Activated T-helper 17 cell treated with anti-CD3 and anti-CD28 coated beads, Interleukin-2, amount 50 U/mL, for 72 hours (primary cell): ENCODE data around the gene CDK9. TPM values are rescaled to one million over a fixed set of nuclear protein-coding genes. Genes with fewer than 3 reads are reported as not detected.

ENCODE experiments used
- ATAC-seq: fragments of 150-1000 bp; cut with Tn5 transposase; replicated peaks from 2 replicates; pipeline ENCODE4 v1.10.0; 2021; ENCODE audit warnings: mild to moderate bottlenecking, moderate library complexity
- H3K27ac Mint-ChIP-seq: one replicate; pipeline ENCODE4 v1.8.0; 2022; ENCODE audit warnings: mixed read lengths
- H3K27me3 Mint-ChIP-seq: one replicate; pipeline ENCODE4 v1.8.0; 2022; ENCODE audit warnings: mixed read lengths
- H3K36me3 Mint-ChIP-seq: one replicate; pipeline ENCODE4 v1.8.0; 2022; ENCODE audit warnings: low read depth, mild to moderate bottlenecking, mixed read lengths
- H3K4me1 Mint-ChIP-seq: one replicate; pipeline ENCODE4 v1.8.0; 2022; ENCODE audit warnings: mixed read lengths
- H3K4me3 Mint-ChIP-seq: one replicate; pipeline ENCODE4 v1.8.0; 2022; ENCODE audit warnings: mild to moderate bottlenecking, mixed read lengths
- H3K9me3 Mint-ChIP-seq: one replicate; pipeline ENCODE4 v1.8.0; 2022; ENCODE audit warnings: mixed read lengths
- total RNA-seq, 2 donors: library from RNA; stranded (reverse); gene quantifications; one replicate each; pipeline ENCODE4 v1.2.3, GENCODE V29; 2022

The CDK9 gene
- total RNA-seq, 2 donors from 2014 or later, result 82.8 to 94.2 TPM

DNA sequence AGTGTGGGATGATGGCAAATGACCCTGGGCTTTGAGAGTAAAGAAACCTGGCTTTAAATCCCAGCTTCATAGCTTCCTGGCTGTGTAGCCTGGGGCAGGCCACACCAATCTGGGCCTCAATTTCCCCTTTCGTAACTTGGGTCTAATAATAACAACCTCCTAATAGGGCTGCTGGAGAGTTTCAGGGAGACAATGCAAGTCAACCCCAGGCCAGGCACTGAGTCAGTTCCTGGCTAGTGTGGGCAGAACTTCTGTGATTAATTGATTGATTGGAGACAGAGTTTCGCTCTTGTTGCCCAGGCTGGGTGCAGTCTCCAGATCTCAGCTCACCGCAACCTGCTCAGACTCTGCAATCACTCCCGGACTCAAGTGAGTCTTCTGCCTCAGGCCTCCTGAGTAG, 4.0 kb upstream of the CDK9 start:
- ATAC-seq, result no peak
- peaks cover 18% of the 10 kb centered on the region for H3K4me1 Mint-ChIP-seq
- peaks cover 27% of the 10 kb centered on the region for H3K36me3 Mint-ChIP-seq
- H3K4me3 Mint-ChIP-seq, result peak overlapping the region; percentile 85
- no peaks in the 10 kb centered on the region for H3K9me3 Mint-ChIP-seq
- no peaks in the 10 kb centered on the region for H3K27me3 Mint-ChIP-seq
- peak overlapping the region; percentile 66 for H3K27ac Mint-ChIP-seq

GRCh38 chr9:127783111-127784008, 2.5 kb upstream of the CDK9 start:
- Mint-ChIP-seq H3K27me3 (no peaks in the 10 kb centered on the region), H3K27ac (peak overlapping the region; percentile 97), H3K4me3 (peak overlapping the region; percentile 85), H3K36me3 (peaks cover 27% of the 10 kb centered on the region), H3K9me3 (no peaks in the 10 kb centered on the region), H3K4me1 (peaks cover 26% of the 10 kb centered on the region)
- ATAC-seq, result peak; percentile 25

GRCh38 chr9:127785023-127785932, 556 bp upstream of the CDK9 start:
- ATAC-seq, result peak; percentile 36
- Mint-ChIP-seq H3K9me3 (no peaks in the 10 kb centered on the region), H3K27ac (peak overlapping the region; percentile 97), H3K27me3 (no peaks in the 10 kb centered on the region), H3K4me3 (peak overlapping the region; percentile 85), H3K36me3 (peaks cover 41% of the 10 kb centered on the region), H3K4me1 (peaks cover 40% of the 10 kb centered on the region)

- ATAC-seq, result no peak
- Mint-ChIP-seq H3K4me1 (peaks cover 41% of the 10 kb centered on the region), H3K9me3 (no peaks in the 10 kb centered on the region), H3K36me3 (peaks cover 56% of the 10 kb centered on the region), H3K27ac (peak overlapping the region; percentile 91), H3K27me3 (no peaks in the 10 kb centered on the region), H3K4me3 (peak overlapping the region; percentile 93)
Observed at GRCh38 chr9:127786773-127787104, 905 bp downstream of the CDK9 start.

GRCh38 chr9:127788337-127789011, 2.6 kb downstream of the CDK9 start:
- Mint-ChIP-seq H3K36me3 (peaks cover 73% of the 10 kb centered on the region), H3K4me1 (peaks cover 32% of the 10 kb centered on the region), H3K27ac (peak overlapping the region; percentile 87), H3K4me3 (peak overlapping the region; percentile 93), H3K9me3 (no peaks in the 10 kb centered on the region), H3K27me3 (no peaks in the 10 kb centered on the region)
- ATAC-seq, result peak; percentile 61

GRCh38 chr9:127789179-127789578, 3.3 kb downstream of the CDK9 start:
- no peak for ATAC-seq
- Mint-ChIP-seq H3K36me3 (peaks cover 80% of the 10 kb centered on the region), H3K27me3 (no peaks in the 10 kb centered on the region), H3K27ac (peak overlapping the region; percentile 87), H3K4me3 (peak overlapping the region; percentile 93), H3K4me1 (peaks cover 25% of the 10 kb centered on the region), H3K9me3 (no peaks in the 10 kb centered on the region)

- H3K4me3 Mint-ChIP-seq, result no peak overlapping the region
- no peak overlapping the region for H3K27ac Mint-ChIP-seq
- no peaks in the 10 kb centered on the region for H3K27me3 Mint-ChIP-seq
- ATAC-seq, result no peak
- no peaks in the 10 kb centered on the region for H3K9me3 Mint-ChIP-seq
- H3K4me1 Mint-ChIP-seq, result peaks cover 23% of the 10 kb centered on the region
- peaks cover 85% of the 10 kb centered on the region for H3K36me3 Mint-ChIP-seq
Observed at GRCh38 chr9:127790094-127790855, 4.4 kb downstream of the CDK9 start.

GRCh38 chr9:127791085-127791484, 5.3 kb downstream of the CDK9 start:
- Mint-ChIP-seq H3K36me3 (peaks cover 85% of the 10 kb centered on the region), H3K4me1 (peaks cover 24% of the 10 kb centered on the region), H3K27ac (no peak overlapping the region), H3K4me3 (no peak overlapping the region), H3K9me3 (no peaks in the 10 kb centered on the region), H3K27me3 (no peaks in the 10 kb centered on the region)
- no peak for ATAC-seq

- H3K36me3 Mint-ChIP-seq, result peaks cover 72% of the 10 kb centered on the region
- no peaks in the 10 kb centered on the region for H3K27me3 Mint-ChIP-seq
- no peak for ATAC-seq
- H3K9me3 Mint-ChIP-seq, result no peaks in the 10 kb centered on the region
- H3K27ac Mint-ChIP-seq, result no peak overlapping the region
- H3K4me3 Mint-ChIP-seq, result no peak overlapping the region
- peaks cover 30% of the 10 kb centered on the region for H3K4me1 Mint-ChIP-seq
Observed at GRCh38 chr9:127792417-127793031, 6.7 kb downstream of the CDK9 start.

- no peaks in the 10 kb centered on the region for H3K27me3 Mint-ChIP-seq
- H3K4me1 Mint-ChIP-seq, result peaks cover 26% of the 10 kb centered on the region
- ATAC-seq, result no peak
- H3K4me3 Mint-ChIP-seq, result no peak overlapping the region
- no peak overlapping the region for H3K27ac Mint-ChIP-seq
- no peaks in the 10 kb centered on the region for H3K9me3 Mint-ChIP-seq
- peaks cover 65% of the 10 kb centered on the region for H3K36me3 Mint-ChIP-seq
Observed at GRCh38 chr9:127793093-127793708, 7.4 kb downstream of the CDK9 start.

DNA sequence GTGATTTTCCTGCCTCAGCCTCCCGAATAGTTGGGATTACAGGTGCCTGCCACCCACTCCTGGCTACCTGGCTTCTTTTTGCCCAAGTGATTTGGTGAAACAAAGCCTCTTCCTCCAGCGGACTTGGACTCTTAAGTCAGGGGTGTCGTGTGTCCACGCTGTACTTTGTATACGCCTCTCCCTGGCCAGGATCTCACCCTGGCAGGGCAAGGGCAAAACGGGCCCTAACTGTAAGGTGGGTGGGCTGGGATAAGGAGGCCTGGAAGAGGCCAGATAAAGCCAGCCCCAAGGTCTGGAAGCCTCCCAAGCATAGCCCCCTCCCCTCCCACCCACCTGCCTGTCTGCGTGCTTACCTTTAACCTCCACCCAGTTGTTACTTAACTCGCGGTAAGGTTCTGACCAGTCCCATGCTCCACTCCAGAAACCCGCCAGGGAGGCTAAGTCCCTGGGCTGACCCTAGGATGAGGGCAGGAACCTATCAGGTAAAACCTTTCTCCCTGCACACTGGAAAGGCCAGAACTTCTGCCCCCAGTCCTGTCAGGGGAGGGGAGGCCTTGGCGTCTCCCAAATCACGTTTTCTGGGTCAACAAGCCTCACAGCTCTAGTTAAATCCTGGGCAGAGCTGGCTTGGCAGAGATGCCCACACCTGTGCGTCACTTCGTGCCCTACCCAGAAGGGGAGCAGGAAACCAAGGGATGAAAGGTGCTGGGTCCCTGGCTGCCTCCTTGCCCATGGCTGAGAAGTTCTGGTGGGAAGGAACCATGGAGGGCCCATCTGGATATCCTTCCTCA, 8.4 kb downstream of the CDK9 start:
- Mint-ChIP-seq H3K36me3 (peaks cover 55% of the 10 kb centered on the region), H3K4me1 (peaks cover 18% of the 10 kb centered on the region), H3K27me3 (no peaks in the 10 kb centered on the region), H3K9me3 (no peaks in the 10 kb centered on the region), H3K4me3 (no peak overlapping the region), H3K27ac (no peak overlapping the region)
- no peak for ATAC-seq

DNA sequence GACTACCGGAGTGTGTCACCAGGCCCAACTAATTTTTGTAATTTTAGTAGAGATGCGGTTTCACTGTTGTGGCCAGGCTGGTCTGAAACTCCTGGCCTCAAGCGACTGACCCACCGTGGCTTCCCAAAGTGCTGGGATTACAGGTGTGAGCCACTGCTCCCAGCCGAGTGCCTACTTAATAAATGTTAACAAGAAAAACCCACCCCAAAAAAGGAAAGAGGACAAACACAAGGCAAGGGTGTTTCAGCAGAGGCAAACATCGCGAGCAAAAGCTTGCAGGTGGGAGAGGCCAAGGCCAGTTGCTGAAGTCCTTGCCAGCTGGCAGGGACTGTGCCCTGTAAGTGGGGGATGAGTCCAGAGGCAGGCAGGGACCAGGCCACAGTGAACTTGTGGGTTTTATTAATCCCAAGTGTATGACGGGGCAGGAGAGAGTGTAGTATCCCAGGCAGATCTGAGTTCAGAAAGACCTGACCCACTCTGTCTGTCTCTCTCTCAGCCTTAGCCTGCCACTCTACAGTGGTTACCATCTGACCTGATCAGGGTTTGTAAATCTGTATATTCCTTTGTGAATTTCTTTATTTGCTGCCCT, 10.5 kb downstream of the CDK9 start:
- Mint-ChIP-seq H3K36me3 (peaks cover 34% of the 10 kb centered on the region), H3K4me3 (peak overlapping the region; percentile 60), H3K9me3 (no peaks in the 10 kb centered on the region), H3K27me3 (no peaks in the 10 kb centered on the region), H3K4me1 (peaks cover 11% of the 10 kb centered on the region), H3K27ac (peak overlapping the region; percentile 44)
- ATAC-seq, result peak; percentile 47
